Stomach smooth muscle (tissue), 2 donors: ENCODE data around the gene CREB3L2.

Experiments
- H3K27ac ChIP-seq: one replicate; pipeline ENCODE4 v1.7.0; 2013; ENCODE audit warnings: mild to moderate bottlenecking, low read length, inconsistent platforms
- H3K27me3 ChIP-seq, 2 donors: one replicate each; pipeline ENCODE4 v1.7.0; 2013; ENCODE audit warnings: low read length in 2 of 2; ENCODE audit not compliant: insufficient read depth in 2 of 2, control insufficient read depth in 1 of 2
- H3K36me3 ChIP-seq, 2 donors: one replicate each; pipeline ENCODE4 v1.7.0; 2013; ENCODE audit warnings: low read length in 2 of 2; ENCODE audit not compliant: control insufficient read depth in 2 of 2, insufficient read depth in 2 of 2
- H3K4me1 ChIP-seq: one replicate; pipeline ENCODE4 v1.7.0; 2013; ENCODE audit warnings: low read length; ENCODE audit not compliant: control insufficient read depth, insufficient read depth
- H3K4me3 ChIP-seq, 2 donors: one replicate each; pipeline ENCODE4 v1.7.0; 2013; ENCODE audit warnings: low read length in 2 of 2
- H3K9ac ChIP-seq, 2 donors: one replicate each; pipeline ENCODE4 v1.7.0; 2013; ENCODE audit warnings: low read length in 2 of 2, mild to moderate bottlenecking in 1 of 2
- H3K9me3 ChIP-seq, 2 donors: one replicate each; pipeline ENCODE4 v1.7.0; 2013; ENCODE audit warnings: low read length in 2 of 2; ENCODE audit not compliant: control insufficient read depth in 2 of 2
- donor health status: healthy.
- donor health status: Pancreatic carcinoma.

The CREB3L2 gene

DNA sequence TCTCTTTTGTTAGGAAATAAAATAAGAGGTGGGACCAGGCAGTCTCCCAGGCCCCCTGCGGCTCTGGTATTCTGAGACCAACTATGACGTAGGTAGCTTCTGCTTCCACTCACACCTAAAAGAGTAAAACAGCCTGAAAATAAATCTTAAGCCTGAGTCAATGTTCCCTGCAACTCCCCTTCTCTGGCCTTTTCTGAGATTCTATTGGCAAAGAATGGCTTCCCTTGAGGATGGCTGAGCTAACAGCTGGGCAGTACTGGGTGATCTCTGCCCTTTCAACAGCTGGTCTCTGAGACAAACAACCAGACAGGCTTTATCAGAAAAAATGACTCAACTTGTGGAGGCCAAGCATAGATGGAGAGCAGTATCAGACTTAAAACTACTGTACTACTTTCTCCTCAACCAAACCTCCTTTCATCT, 58.7 kb downstream of the CREB3L2 start:
- Histone ChIP-seq H3K4me3 (no peak overlapping the region), H3K9ac (no peak overlapping the region), H3K27me3 (no peaks in the 10 kb centered on the region), H3K36me3 (no peaks in the 10 kb centered on the region), H3K27ac (peak overlapping the region; percentile 37), H3K9me3 (no peaks in the 10 kb centered on the region), H3K4me1 (peaks cover 32% of the 10 kb centered on the region)

DNA sequence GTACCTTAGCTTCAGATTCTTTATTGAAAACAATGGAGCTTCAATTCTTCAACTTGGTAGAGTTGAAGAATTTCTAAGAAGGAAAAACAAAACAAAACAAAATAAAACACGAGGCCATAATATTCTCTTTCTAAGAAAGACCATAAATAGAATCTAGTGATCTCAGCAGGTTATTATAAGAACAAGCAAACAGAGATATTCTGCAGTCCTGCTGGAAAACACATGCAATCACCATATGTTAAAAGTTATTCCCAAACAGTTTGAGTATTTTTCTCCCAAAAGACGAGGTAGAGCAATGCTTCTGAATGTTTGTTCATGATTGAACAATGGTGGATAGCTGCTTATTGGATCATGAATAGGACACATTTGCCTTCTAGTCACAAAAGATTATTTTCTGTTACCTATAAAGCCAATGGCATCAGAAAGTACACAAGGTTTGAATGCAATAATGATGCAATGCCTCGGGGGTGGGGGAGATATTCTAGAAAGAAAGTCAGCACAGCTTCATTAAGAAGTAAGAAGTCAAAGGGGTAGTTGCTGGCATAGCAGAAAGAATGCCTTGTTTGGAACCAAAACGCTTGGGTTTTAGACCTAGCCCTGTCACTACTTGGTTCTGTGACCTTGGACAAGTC, 59.3 kb downstream of the CREB3L2 start:
- Histone ChIP-seq H3K36me3 (no peaks in the 10 kb centered on the region), H3K4me1 (peaks cover 32% of the 10 kb centered on the region), H3K27ac (peak overlapping the region; percentile 37)

DNA sequence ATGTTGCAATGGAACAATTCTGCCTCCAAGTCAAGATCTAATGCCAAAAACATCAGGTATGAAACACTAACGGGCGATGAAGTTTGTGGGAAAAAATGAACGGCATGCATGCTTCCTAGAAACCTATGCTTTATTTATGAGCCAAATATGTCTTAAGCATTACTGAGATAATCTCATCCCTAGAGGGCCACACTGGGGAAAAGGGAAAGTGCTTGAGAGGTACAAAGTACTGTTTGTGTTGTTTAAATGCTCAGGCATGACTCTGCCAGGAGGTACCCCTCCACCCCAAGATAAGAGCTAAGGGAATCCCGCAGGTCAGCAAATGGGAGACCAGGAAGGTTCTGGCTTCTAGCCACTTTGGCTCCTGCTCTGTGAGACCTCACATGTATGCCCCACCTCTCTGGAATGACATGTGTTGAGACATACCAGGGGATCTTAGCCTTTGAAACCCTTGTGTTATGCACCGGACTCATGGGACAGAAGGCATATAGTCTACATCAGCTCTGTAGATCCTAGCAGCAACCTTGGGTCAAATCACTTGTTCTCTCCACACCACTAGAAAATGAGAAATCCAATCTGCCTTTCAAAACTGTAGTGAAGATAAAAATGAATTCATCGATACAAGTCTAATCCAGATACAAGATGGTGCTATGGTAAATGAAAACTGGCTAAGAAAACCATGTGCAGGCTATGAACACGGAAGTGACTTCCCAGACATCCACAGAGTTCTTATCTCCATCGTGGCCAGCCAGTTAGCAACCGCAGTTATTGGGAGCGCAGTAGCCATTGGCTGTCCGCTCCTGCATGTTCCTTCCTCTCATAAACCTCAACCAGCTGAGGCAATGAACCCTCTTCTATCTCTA, 61.0 kb downstream of the CREB3L2 start:
- H3K4me3 ChIP-seq: peak overlapping the region; percentile 7 to 24
- no peaks in the 10 kb centered on the region for H3K36me3 ChIP-seq
- H3K9me3 ChIP-seq: no peaks in the 10 kb centered on the region
- H3K9ac ChIP-seq: no peak overlapping the region
- peak overlapping the region; percentile 46 for H3K27ac ChIP-seq
- H3K27me3 ChIP-seq: no peaks in the 10 kb centered on the region
- peaks cover 45% of the 10 kb centered on the region for H3K4me1 ChIP-seq

More for the DNA sequence above, 59.3 kb downstream of the CREB3L2 start:
- Histone ChIP-seq H3K27me3 (no peaks in the 10 kb centered on the region), H3K9ac (no peak overlapping the region), H3K9me3 (no peaks in the 10 kb centered on the region), H3K4me3 (no peak overlapping the region)

DNA sequence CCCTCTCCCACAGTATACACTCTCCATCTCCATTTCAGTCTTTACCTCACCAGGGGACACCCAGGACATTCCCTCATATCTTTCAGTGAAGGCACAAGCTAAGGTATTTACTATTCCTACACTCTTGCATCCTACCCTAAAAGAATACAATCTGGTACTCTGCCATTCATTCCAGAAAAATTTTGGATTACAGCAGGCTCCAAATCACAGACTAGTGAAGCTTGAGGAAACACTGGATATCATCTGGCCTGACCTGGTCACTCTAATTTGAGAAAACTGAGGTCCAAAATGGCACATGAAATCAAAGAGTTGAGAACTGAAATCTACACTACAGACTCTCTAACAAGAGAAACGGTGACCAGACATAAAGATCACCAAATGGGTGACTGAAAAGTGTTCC, 61.7 kb downstream of the CREB3L2 start:
- Histone ChIP-seq H3K4me3 (no peak overlapping the region), H3K9me3 (no peaks in the 10 kb centered on the region), H3K9ac (no peak overlapping the region), H3K36me3 (no peaks in the 10 kb centered on the region), H3K4me1 (peaks cover 43% of the 10 kb centered on the region), H3K27ac (peak overlapping the region; percentile 46), H3K27me3 (no peaks in the 10 kb centered on the region)

DNA sequence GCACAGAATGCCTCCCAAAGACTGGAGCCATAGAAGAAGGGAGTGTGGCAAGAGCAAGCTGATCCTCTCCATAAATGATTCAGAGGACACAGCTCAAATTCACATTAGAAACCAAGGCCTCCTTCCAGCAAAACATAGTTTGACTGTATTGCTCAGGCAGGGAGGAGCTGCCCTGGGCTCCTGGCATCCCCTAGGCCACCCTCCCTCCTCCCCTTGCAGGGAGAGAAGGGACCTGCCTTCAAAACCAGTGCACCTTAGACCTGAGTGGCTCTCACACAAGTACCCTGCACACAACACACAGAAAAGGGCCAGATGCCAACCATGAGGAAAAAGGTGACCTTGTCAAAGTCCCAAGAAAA, 64.7 kb downstream of the CREB3L2 start:
- peaks cover 40% of the 10 kb centered on the region for H3K4me1 ChIP-seq
- H3K9ac ChIP-seq: peak overlapping the region in 1 of 2 donors; percentile 51
- H3K27ac ChIP-seq: peak overlapping the region; percentile 61
- no peaks in the 10 kb centered on the region for H3K36me3 ChIP-seq
- H3K9me3 ChIP-seq: no peaks in the 10 kb centered on the region
- peak overlapping the region; percentile 5 to 16 for H3K4me3 ChIP-seq
- no peaks in the 10 kb centered on the region for H3K27me3 ChIP-seq

DNA sequence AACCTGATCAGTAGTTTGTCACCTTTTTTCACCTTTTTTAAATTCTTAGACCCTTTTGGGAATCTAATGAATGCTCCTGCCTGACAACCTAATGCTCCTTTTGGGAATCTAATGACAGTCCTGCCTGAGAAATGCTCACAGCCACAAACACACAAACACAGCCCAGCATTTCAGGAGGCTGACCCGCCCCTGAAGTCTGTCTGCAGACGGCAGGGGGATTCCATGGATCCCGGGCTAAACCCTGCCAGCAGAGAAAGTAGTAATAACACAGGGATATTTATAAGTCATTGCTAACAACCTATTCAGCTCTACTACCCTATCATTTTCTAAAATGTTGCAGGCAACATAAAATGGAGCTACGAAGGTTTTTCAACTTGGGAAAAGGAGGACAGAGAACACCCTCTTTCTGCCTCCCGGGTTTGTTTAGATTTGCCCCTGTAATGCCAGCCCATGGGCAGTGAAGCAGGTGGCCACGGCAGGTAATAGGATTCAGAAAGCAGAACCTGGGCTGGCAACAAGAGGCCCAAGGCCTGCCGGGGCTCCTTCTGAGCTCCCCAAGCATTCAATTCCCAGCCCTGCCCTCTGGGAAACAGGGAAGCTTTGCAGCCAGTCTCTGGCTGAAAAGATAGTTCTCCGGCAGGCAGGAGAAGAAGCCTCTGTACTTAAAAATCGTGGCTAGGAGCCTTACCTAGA, 65.2 kb downstream of the CREB3L2 start:
- Histone ChIP-seq H3K27me3 (no peaks in the 10 kb centered on the region), H3K4me1 (peaks cover 40% of the 10 kb centered on the region), H3K27ac (peak overlapping the region; percentile 61), H3K9me3 (no peaks in the 10 kb centered on the region), H3K9ac (peak overlapping the region; percentile 51 to 58), H3K36me3 (no peaks in the 10 kb centered on the region), H3K4me3 (peak overlapping the region; percentile 5 to 16)

DNA sequence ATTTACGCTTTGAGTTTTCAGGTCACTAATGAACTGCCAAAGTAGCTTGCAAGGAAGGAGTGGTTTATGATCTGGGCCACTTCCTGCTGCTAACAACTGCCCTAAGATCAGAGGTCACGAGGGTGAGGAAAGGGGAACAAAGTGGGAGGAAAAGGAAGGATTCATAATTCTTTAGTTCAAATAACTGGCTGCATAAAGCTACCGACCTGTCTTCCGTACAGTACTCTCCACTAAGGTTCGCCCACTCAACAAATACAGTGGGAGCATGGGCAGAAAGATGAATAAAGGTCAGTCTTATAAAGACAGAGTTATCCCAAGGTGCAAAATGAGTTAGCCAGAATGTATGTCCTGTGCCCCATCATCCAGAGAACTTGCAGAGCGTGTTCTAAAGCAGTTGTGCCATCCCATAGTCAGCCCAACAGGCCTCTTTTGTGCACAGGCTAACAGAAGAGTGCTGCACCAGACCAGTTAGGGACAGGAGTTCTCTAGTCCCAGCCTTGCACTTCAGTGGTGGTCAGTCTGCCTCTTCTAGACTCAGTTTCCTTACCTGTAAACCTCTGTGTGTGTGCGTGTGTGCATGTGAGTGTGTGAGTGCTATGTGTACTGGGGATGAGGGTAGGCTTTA, 65.9 kb downstream of the CREB3L2 start:
- Histone ChIP-seq H3K9me3 (no peaks in the 10 kb centered on the region), H3K27me3 (no peaks in the 10 kb centered on the region), H3K27ac (peak overlapping the region; percentile 61), H3K4me1 (peaks cover 37% of the 10 kb centered on the region), H3K9ac (no peak overlapping the region), H3K36me3 (no peaks in the 10 kb centered on the region), H3K4me3 (peak overlapping the region in 1 of 2 donors; percentile 9)

DNA sequence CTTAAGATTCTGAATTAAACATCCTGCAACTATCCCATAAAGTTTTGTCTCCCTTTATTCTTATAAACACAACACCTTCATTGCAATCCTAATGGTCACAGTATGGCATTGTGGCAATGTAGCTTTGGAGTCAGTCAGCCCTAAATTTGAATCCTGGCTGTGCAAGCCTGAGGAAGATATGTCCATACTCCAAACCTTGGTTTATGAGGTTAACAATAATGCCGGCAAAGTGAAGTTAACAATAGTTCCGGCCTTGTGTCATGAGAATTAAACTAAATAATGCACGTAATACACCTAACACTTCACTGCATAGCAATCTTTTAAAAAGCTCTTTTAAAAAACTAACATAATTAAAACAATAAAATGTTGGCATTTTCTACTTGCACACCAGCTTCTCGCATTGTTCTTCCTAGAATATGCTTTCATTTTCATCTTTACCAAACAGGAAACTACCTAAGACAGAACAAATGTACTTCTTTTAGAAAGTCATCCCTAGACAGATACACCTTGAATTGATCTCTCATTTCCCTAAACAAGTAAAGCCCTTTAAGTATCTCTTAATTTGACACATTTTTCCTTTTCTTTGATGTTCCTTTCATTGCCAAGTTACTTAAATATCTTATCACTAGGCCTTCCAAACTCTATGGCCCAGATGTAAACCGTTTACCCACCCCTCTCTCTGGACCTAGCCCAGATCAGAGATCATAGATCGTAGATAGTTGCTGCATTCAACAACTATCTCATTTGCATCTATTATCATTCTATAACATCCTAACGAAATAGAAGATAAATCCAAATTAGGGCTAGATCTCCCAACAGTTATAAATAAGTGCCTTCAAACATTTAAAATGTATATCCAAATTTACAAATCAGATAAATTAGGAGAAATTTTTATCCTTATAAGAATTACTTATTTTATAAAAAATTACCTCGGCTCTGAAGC, 66.7 kb downstream of the CREB3L2 start:
- H3K9ac ChIP-seq: no peak overlapping the region
- H3K4me3 ChIP-seq: peak overlapping the region in 1 of 2 donors; percentile 14
- H3K36me3 ChIP-seq: no peaks in the 10 kb centered on the region
- no peaks in the 10 kb centered on the region for H3K9me3 ChIP-seq
- H3K27me3 ChIP-seq: no peaks in the 10 kb centered on the region
- no peak overlapping the region for H3K27ac ChIP-seq
- peaks cover 36% of the 10 kb centered on the region for H3K4me1 ChIP-seq

DNA sequence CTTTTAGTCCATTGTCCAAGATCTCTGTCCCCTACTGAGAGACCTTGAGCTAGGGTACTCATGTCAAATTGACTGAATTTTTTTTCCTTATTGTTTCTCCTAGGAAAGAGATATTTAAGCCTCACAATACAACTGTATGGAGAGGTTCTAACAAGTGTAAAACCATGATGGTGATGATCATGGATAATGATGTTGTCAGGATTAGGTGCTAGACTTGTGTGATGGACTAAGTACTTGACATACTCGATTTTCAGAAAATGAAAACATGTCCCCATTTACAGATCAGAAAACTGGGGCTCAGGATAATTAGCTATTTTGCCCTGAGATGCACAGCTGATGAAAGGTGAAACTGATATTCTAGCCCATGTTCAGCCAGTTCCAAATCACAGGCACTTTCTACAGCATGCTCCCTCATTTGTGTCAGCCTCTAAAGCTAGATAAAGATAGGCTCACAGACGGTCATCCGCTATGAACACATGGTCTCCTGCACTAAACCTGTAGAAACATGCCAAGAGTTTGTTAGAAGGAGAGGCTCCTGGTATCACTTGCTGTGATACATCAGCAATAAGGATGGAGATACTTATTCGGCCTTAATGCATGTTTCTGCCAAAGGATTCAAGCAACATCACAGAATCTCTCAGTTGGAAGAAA, 67.6 kb downstream of the CREB3L2 start:
- H3K36me3 ChIP-seq: no peaks in the 10 kb centered on the region
- peaks cover 34% of the 10 kb centered on the region for H3K4me1 ChIP-seq
- peak overlapping the region; percentile 73 for H3K27ac ChIP-seq
- no peaks in the 10 kb centered on the region for H3K9me3 ChIP-seq
- H3K27me3 ChIP-seq: no peaks in the 10 kb centered on the region
- H3K4me3 ChIP-seq: no peak overlapping the region
- no peak overlapping the region for H3K9ac ChIP-seq
